GM12878 (cell line): ENCODE results near the gene AFTPH.

Source experiments
- CTCF ChIP-seq, 3 experiments: IDR thresholded peaks in 2 of 3; conservative IDR thresholded peaks in 1 of 3; 2 replicates each; pipeline ENCODE4 v1.5.1; 2011; ENCODE audit warnings: low read depth in 3 of 3, low read length in 3 of 3, mild to moderate bottlenecking in 3 of 3, control low read depth in 2 of 3, moderate library complexity in 2 of 3, inconsistent platforms in 1 of 3, mixed read lengths in 1 of 3; ENCODE audit not compliant: control insufficient read depth in 2 of 3, insufficient read depth in 1 of 3; ENCODE audit errors: extremely low read depth in 1 of 3
- ELK1 ChIP-seq: IDR thresholded peaks from 2 replicates; pipeline ENCODE4 v1.6.1; 2012; ENCODE audit warnings: low read depth, low read length, improper control_type of control experiment
- EP300 ChIP-seq, 2 experiments: fragments of 150-350 bp in 1 of 2; IDR thresholded peaks; 2 replicates each; pipeline ENCODE4 v1.6.1; 2011 to 2012; ENCODE audit warnings: low read depth in 2 of 2, low read length in 2 of 2, borderline replicate concordance in 1 of 2, improper control_type of control experiment in 1 of 2, inconsistent platforms in 1 of 2; ENCODE audit not compliant: control insufficient read depth in 1 of 2
- GATAD2B ChIP-seq: fragments of 450-650 bp; conservative IDR thresholded peaks from 2 replicates; pipeline ENCODE4 v1.6.1; 2017; ENCODE audit warnings: low read depth, mild to moderate bottlenecking, moderate library complexity
- NFIC ChIP-seq: IDR thresholded peaks from 2 replicates; pipeline ENCODE4 v1.6.1; 2012; ENCODE audit warnings: low read depth, mild to moderate bottlenecking, inconsistent platforms, low read length, moderate library complexity
- POLR2A ChIP-seq: IDR thresholded peaks from 2 replicates; pipeline ENCODE4 v1.6.1; 2011; ENCODE audit warnings: low read depth, mild to moderate bottlenecking, low read length
- POLR2AphosphoS5 ChIP-seq: IDR thresholded peaks from 2 replicates; pipeline ENCODE4 v1.6.1; 2011; ENCODE audit warnings: mild to moderate bottlenecking, low read length, inconsistent platforms
- RAD21 ChIP-seq: IDR thresholded peaks from 2 replicates; pipeline ENCODE4 v1.6.1; 2011; ENCODE audit warnings: mild to moderate bottlenecking, low read depth, low read length, moderate library complexity; ENCODE audit not compliant: insufficient read depth
- SRF ChIP-seq, 2 experiments: IDR thresholded peaks; 2 replicates each; pipeline ENCODE4 v1.6.1; 2011; ENCODE audit warnings: low read depth in 2 of 2, low read length in 2 of 2, mild to moderate bottlenecking in 1 of 2, moderate library complexity in 1 of 2
- TAF1 ChIP-seq: IDR thresholded peaks from 2 replicates; pipeline ENCODE4 v1.6.1; 2011; ENCODE audit warnings: mild to moderate bottlenecking, low read depth, low read length, borderline replicate concordance
- USF1 ChIP-seq: IDR thresholded peaks from 2 replicates; pipeline ENCODE4 v1.6.1; 2011; ENCODE audit warnings: borderline replicate concordance, low read depth, mild to moderate bottlenecking, moderate library complexity, mixed read lengths, low read length; ENCODE audit not compliant: insufficient read depth; ENCODE audit errors: extremely low read length
- TF ChIP-seq, protein P1 (sequence below): IDR thresholded peaks from 2 replicates; pipeline ENCODE4 v1.6.1; 2012; ENCODE audit warnings: low read depth, low read length, improper control_type of control experiment
- TF ChIP-seq, protein P2 (sequence below): IDR thresholded peaks from 2 replicates; pipeline ENCODE4 v1.6.1; 2011; ENCODE audit warnings: low read depth, mild to moderate bottlenecking, low read length, moderate library complexity, borderline replicate concordance; ENCODE audit errors: extremely low read depth
- TF ChIP-seq, protein P3 (sequence below): fragments of 450-650 bp; formaldehyde crosslinking; IDR thresholded peaks from 2 replicates; pipeline ENCODE4 v1.4.0; 2020; ENCODE audit warnings: mild to moderate bottlenecking, moderate library complexity

GRCh38 chr2:64605026-64605471 lies 80.9 kb downstream of the AFTPH start:
- TF ChIP-seq, protein P1, sequence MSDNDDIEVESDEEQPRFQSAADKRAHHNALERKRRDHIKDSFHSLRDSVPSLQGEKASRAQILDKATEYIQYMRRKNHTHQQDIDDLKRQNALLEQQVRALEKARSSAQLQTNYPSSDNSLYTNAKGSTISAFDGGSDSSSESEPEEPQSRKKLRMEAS: no peak
- TF ChIP-seq, protein P2, sequence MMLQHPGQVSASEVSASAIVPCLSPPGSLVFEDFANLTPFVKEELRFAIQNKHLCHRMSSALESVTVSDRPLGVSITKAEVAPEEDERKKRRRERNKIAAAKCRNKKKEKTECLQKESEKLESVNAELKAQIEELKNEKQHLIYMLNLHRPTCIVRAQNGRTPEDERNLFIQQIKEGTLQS: no peak
- TF ChIP-seq POLR2AphosphoS5 (no peak), NFIC (no peak), TAF1 (no peak), SRF (IDR thresholded peaks at IDR 0.05; ENCODE audit: low read depth in 2 of 2, low read length in 2 of 2) (no peak), ELK1 (no peak), RAD21 (no peak), GATAD2B (no peak), CTCF (IDR thresholded peaks at IDR 0.05 in 2 of 3, conservative IDR thresholded peaks at IDR 0.05 in 1 of 3; ENCODE audit: control insufficient read depth in 2 of 3, extremely low read depth in 1 of 3, insufficient read depth in 1 of 3, low read depth in 3 of 3, low read length in 3 of 3) (no peak), POLR2A (no peak), EP300 (IDR thresholded peaks at IDR 0.05; ENCODE audit: borderline replicate concordance in 1 of 2, control insufficient read depth in 1 of 2, low read depth in 2 of 2, low read length in 2 of 2) (no peak), USF1 (no peak)
- TF ChIP-seq, protein P3, sequence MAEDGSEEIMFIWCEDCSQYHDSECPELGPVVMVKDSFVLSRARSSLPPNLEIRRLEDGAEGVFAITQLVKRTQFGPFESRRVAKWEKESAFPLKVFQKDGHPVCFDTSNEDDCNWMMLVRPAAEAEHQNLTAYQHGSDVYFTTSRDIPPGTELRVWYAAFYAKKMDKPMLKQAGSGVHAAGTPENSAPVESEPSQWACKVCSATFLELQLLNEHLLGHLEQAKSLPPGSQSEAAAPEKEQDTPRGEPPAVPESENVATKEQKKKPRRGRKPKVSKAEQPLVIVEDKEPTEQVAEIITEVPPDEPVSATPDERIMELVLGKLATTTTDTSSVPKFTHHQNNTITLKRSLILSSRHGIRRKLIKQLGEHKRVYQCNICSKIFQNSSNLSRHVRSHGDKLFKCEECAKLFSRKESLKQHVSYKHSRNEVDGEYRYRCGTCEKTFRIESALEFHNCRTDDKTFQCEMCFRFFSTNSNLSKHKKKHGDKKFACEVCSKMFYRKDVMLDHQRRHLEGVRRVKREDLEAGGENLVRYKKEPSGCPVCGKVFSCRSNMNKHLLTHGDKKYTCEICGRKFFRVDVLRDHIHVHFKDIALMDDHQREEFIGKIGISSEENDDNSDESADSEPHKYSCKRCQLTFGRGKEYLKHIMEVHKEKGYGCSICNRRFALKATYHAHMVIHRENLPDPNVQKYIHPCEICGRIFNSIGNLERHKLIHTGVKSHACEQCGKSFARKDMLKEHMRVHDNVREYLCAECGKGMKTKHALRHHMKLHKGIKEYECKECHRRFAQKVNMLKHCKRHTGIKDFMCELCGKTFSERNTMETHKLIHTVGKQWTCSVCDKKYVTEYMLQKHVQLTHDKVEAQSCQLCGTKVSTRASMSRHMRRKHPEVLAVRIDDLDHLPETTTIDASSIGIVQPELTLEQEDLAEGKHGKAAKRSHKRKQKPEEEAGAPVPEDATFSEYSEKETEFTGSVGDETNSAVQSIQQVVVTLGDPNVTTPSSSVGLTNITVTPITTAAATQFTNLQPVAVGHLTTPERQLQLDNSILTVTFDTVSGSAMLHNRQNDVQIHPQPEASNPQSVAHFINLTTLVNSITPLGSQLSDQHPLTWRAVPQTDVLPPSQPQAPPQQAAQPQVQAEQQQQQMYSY: no peak
